HG03354 (cell line): ENCODE data around the gene GDPD2.
A peak's percentile ranks its signal among the peaks of the same experiment; 100 is the strongest.

Source experiments
- ATAC-seq: cut with Tn5 transposase; IDR thresholded peaks from one replicate; pipeline ENCODE4 v1.9.1; 2021; ENCODE audit warnings: mild to moderate bottlenecking; ENCODE audit not compliant: unreplicated experiment, poor library complexity, severe bottlenecking

Gene GDPD2

DNA sequence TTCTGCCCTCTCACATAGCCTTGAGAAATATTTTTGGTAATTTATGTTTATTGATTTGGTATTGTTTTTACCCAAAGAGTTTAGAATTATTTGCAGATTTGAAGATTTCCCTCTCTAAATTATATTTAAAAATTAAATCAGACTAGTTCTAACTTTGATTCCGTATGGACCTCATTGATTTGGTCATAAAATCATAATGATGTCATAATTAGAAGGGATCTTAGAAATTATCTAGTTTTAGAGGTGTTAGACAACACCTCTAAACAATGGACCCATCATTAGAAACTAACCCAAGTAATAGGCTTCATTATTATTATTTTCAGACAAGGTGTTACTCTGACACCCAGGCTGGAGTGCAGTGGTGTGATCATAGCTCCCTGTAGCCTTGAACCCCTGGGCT, 45.6 kb downstream of the GDPD2 start:
- no peak for ATAC-seq

DNA sequence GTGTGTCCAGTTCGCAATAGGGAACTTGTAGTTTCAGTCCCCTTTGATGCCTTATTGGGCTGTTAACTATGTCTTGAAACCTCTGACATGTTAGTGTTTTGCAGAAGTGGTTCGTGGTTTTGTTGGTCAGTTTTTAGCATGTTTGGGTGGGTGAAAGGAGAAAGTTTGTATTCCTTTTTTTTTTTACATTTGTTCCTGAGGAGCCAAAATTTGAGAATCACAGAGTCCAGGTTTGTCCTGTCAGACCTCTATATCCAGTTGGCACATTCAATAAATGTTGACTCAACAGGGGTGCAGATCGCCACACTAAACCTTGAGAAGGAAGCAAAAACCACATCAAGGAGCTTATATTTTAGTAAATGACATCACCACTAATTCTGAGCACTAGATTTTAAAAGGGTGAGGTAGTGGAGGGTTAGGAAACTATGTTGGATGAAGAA, 47.8 kb downstream of the GDPD2 start:
- ATAC-seq: peak; percentile 83

DNA sequence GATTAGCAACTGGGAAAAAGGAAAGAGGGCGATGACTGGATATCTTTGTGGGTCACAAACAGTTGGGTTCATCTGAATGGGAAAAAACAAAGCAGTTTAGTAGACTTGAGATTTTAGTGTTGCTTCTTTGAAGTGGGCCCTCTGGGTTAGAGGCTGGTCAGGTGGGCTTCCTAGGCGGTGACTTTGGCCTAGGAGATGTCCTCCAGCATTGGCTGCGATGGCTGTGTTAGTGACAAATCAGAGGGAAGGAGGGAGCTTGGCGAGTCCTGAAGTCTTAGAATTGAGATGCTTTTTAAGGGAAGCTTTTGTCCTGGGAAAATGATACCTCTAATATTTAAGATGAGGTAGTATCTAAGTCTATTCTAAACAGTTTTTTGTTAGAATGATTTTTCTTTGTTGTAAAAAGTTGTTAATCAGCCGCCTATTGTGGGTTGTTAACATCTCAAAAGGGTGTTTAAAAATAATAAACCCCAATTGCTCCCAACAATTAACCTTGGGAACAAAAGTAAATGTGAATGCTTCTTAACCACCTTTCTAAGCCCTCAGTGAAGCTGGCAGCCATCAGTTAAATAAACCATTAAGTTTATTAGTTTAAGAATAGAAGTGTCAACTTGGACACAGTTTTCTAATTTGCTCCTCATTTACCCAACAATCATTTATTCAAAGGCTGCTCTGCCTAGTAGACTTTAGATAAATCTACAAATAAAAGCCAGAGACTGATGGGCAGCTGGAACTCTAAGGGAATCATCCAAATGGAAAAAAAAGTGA, 53.2 kb downstream of the GDPD2 start:
- no peak for ATAC-seq

DNA sequence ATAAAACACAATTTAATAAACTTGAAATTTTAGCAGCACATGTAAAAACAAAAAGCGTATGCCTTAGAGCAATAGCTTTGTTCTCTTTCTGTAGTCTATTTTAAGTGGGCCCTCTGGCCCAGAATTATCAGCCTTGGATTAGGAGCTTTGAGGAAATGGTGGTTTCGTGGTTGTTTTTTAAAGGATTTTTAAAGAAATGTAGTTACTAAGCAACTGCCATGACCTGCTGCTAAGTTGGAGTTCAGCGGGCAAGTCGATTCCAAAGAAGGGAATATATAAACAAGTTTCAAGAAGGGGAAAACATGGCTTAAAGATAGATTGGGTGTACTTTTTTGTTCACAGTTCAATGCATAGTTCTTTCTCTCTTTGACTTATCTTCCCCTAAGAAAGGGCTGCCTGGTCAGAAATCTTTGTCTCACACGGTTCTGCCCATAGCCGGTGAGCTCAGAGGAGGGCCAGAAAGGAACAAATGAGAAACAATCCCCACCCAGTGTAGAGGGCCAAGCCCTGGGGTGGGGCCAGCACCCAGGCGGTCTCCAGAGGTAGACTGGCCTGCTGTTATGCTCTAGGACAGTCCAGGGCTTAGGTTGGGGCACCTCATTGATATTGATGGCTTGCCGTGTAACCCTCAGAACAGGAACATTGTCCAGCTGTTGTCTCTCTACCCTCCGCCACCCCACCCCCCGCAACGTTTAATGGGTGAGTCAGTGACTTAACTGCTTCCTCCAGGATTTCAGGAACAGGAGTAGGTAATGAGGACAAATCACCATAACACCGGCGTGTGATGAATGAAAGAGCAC, 54.0 kb downstream of the GDPD2 start:
- no peak for ATAC-seq

DNA sequence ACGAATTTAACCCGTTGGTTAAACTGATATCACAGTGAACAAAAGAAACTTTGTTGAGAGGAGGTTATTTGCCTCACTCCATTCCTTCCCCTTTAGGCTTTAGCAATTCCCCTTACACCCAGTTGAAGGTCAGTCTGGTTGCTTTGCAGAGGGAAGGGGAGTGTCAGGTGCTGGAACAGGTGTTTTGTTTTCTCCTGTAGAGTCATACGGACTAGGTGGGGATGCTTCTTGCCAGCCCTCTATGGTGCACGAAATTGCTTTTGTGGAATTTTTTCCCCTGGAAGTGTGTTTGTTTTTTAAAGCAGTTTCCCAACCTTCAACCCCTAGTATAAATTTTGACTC, 54.6 kb downstream of the GDPD2 start:
- ATAC-seq: no peak

DNA sequence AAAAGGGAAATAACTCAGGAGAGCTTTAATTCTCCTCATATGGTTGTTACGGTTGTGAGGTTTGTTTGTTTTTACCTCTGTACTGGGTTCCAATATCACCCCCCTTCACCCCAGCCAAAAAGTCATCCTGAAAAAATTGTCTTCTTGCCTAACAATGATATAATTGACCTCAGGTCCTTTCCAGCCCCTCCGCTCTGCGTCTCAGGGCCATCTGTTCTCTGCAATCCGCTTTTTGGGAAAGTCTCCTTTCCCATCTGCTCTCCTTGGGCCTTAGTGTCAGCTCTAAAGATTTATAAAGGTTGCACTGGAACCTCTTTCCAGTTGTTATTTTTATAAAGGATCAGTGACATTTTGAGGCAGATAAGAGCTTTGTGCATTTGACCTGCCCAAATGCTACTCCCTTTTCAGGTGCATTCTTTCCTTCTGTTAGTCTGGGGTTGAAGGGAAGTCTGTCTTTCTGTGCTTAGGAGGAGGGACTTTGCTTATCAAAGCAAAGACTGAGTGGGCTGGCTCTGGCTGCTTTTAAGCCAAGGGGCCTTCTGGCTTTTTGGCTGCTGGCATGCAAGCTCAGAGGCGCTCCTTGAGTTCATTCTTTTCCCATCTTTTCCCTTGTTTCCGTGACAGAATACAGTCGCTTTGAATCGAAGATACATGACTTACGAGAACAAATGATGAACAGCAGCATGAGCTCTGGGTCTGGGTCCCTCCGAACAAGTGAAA, 55.6 kb downstream of the GDPD2 start:
- ATAC-seq: no peak

DNA sequence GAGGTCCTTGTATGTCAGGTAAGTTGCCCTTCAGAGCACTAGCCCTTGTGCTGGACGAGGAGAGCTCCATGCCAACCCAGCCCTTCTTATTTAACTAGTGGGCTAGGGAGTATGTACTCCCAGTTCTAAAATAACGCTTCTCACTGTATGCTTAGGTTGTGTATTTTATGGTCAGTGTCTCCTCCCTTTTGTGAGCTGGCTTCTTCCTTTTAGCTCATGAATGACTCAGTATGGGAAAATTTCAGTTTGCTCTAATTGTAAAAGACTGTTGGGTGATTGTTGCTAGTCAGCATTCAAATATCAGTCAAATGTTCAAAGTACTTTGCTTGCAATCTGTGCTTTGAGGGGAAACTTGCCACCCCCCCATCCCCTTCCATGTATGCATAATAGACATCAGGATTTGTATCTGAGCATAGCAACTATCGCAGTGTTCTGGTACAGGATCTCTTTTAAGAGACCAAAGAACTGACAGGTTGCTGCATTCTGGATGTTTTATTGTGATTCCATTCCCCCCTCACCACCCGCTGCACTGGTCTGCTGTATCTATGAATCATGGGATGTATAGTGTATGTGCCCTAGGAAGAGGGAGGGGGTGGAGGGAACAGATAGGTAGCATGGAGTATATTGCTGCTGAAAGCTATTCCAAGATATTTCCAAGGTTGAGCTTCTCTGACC, 56.3 kb downstream of the GDPD2 start:
- ATAC-seq: no peak

DNA sequence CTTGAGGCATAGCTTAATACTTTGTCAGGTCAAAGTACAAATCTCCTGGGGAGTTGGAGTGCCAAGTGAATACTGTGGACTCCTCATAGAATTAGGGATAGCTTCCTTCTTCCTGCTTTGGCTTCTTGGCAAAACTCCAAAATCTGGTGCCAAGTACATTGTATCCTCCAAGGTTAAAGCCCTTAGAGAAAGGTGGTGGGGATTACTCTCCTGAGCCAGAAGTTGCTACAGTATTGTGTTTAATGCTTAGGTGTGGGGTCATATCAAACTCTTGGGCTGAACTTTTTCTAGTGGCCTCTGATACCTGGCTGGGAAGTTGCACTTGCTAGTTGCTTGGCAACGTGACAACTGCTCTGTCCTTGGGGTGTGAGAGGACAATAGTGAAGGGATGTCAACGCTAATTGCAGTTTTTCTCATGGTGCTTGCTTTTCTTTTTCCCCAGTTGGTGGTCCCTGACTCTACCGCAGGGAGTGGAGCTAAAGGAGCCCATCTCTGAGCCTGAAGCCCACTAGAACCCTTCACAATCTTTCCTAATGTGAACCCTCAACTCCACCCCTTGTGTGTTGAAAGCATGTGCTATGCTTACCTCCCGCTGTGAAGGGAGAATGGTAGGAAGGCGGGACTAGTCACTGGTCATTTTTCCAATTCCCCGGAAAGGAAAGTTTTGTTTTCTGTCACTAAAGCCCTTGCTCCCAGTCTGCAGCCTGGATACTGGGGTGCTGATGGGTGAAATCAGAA, 57.0 kb downstream of the GDPD2 start:
- no peak for ATAC-seq

DNA sequence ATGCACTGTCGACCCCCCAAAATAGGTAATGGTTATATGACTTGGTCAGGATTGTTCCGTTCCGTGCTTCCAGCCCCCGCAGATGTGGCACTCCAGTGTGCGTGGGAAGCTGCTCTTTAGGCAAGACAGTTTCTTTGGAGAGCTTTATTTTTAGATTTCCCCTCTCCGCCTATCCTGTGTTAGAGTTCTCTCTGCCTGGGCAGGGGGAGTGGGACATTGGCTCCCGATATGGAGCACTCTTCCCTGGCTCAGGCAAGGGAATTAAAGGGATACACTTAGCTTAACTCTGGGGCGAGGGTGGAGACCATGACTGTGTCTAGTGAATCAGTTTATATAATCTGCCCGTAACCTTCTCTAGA, 57.5 kb downstream of the GDPD2 start:
- ATAC-seq: no peak

DNA sequence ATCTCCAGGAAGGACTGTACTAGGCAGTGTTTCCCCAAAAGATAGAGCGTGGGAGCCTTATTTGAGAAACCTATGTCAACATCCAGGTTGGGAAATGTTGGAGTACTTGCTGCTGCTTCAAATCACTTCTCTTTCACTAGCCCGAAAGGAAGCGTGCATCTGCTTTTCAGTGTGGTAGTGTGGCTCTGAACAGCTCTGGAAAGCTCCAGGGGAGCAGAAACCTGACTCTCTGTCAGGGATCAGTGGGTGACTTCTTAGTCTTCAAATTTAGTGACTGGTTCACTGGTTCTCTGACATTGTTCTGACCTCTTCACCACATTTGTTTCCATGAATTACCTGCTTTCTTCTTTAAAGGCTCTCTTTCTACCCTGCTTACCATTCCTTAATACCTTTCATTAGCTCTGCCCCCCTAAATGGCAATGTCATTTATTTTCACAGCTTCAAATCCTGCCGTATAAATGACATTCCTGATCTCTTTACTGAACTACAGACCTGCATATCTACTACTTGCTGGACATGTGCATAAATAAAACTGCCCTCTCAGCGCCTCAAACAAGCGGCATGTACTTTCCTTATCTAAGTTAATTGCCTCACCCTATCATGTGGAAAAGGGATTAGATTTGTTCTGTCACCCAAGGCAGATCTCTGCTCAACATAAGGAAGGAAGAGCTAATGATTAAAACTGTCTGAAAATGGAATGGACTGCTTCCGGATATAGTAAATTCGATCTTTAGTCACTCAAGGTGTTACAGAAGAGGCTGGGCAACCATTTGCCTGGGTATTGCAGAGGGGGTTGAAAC, 58.6 kb downstream of the GDPD2 start:
- ATAC-seq: no peak

DNA sequence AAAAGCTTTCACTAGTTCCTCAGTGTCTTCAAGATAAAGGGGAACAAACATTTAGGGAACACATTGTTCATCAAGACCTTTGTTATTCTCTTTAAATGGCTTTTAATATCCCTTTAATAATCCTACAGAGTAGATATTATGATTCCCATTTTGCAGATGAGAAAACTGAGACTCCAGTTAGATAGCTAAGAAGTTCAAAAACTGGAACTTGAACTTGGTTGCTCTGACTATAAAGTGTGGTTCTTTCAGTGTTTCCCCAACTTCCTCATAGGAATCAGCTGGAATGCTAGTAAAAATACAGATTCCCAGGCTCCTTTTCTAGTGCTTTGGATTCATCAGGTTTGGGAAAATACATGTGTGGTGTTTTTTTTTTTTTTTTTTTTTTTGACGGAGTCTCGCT, 59.2 kb downstream of the GDPD2 start:
- no peak for ATAC-seq
